GM19193 (cell line): Measurements from ENCODE around the gene UVRAG.

Experiments
- POLR2A ChIP-seq: IDR thresholded peaks from 4 replicates; pipeline ENCODE4 v1.6.1; 2011; ENCODE audit not compliant: insufficient read depth, insufficient read length; ENCODE audit errors: extremely low read depth

Gene UVRAG

GRCh38 chr11:76131671-76132631 lies 316.9 kb downstream of the UVRAG start:
- TF ChIP-seq POLR2A = no peak

- TF ChIP-seq POLR2A = no peak
Measured at GRCh38 chr11:76134239-76134638, 319.2 kb downstream of the UVRAG start.

GRCh38 chr11:76135491-76135890 lies 320.5 kb downstream of the UVRAG start:
- TF ChIP-seq POLR2A = no peak

- TF ChIP-seq POLR2A = no peak
Measured at GRCh38 chr11:76139314-76139713, 324.3 kb downstream of the UVRAG start.

- TF ChIP-seq POLR2A = no peak
Measured at GRCh38 chr11:76140912-76141574, 326.0 kb downstream of the UVRAG start.

- no peak for TF ChIP-seq POLR2A
Measured at GRCh38 chr11:76141901-76142588, 327.0 kb downstream of the UVRAG start.

GRCh38 chr11:76143274-76143673 lies 328.3 kb downstream of the UVRAG start:
- peak; percentile 27 for TF ChIP-seq POLR2A

- no peak for TF ChIP-seq POLR2A
Measured at GRCh38 chr11:76147106-76147740, 332.2 kb downstream of the UVRAG start.

GRCh38 chr11:76148231-76148630 lies 333.2 kb downstream of the UVRAG start:
- TF ChIP-seq POLR2A = no peak

GRCh38 chr11:76148941-76149613 lies 334.1 kb downstream of the UVRAG start:
- TF ChIP-seq POLR2A = no peak

GRCh38 chr11:76149713-76150112 lies 334.7 kb downstream of the UVRAG start:
- no peak for TF ChIP-seq POLR2A

GRCh38 chr11:76150141-76150540 lies 335.1 kb downstream of the UVRAG start:
- no peak for TF ChIP-seq POLR2A

GRCh38 chr11:76151556-76152085 lies 336.6 kb downstream of the UVRAG start:
- no peak for TF ChIP-seq POLR2A

- peak; percentile 29 for TF ChIP-seq POLR2A
Measured at GRCh38 chr11:76152086-76152681, 337.2 kb downstream of the UVRAG start.
